Keratinocyte (primary cell): ENCODE data around the gene ST8SIA5.

Experiments used
- CTCF ChIP-seq, 3 experiments: IDR thresholded peaks in 1 of 3; conservative IDR thresholded peaks in 1 of 3; optimal IDR thresholded peaks in 1 of 3; 2 replicates in 2 of 3; 3 replicates in 1 of 3; pipeline versions ENCODE3 to v1.5.1; 2011; ENCODE audit warnings: low read length in 3 of 3, mild to moderate bottlenecking in 3 of 3, moderate library complexity in 2 of 3, control low read depth in 1 of 3, inconsistent platforms in 1 of 3; ENCODE audit not compliant: insufficient read depth in 2 of 3; ENCODE audit errors: extremely low read depth in 1 of 3
- EZH2 ChIP-seq: IDR thresholded peaks from one replicate; pipeline ENCODE4 v1.6.1; 2012; ENCODE audit warnings: inconsistent platforms, mild to moderate bottlenecking, low read length, moderate library complexity

- TF ChIP-seq CTCF (optimal IDR thresholded peaks at IDR 0.05 in 1 of 3, IDR thresholded peaks at IDR 0.05 in 1 of 3, conservative IDR thresholded peaks at IDR 0.05 in 1 of 3; ENCODE audit: extremely low read depth in 1 of 3, insufficient read depth in 2 of 3, low read length in 3 of 3) (no peak), EZH2 (no peak)
Observed at GRCh38 chr18:46660957-46661749, 95.7 kb downstream of the ST8SIA5 start.
